22Rv1 (cell line): ENCODE measurements around the gene STPG2.

Source experiments
- CTCF ChIP-seq: fragments of 450-650 bp; IDR thresholded peaks from 2 replicates; pipeline ENCODE4 v1.5.1; 2017; ENCODE audit warnings: mild to moderate bottlenecking
- ZFX ChIP-seq: fragments of 450-650 bp; IDR thresholded peaks from 2 replicates; pipeline ENCODE4 v1.6.1; 2017; ENCODE audit warnings: antibody characterized with exemption, borderline replicate concordance

DNA sequence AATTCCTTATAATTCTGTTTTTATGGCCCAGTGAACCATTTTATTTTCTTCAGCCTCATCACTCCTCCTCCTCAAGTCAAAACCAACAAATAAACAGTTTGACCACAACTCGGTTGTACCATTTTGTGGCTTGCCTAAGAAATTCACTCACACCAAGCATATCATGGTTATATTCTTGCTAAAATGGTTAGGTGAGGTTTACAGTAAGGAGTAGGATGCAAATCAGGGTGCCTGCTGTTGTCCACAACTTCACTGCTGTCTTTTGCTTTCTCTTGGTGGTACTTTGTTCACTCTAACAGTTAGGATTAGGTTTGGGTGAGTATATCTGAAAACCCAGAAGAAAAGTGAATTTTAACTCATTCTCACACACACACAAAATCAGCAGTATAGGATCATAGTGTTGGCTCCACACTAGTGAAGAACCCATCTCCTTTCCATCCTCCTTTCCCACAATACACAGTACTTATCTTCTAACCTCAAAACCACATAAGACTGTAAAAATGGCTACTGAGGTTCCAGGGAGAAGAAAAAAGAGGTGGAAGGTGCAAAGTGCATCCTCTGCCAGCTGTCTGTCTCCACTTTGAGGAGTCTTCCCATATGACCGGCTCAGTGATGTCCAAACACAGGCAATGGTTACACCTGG lies 368.8 kb downstream of the STPG2 start:
- no peak for TF ChIP-seq CTCF
- TF ChIP-seq ZFX, result no peak
